ENCODE results near the gene SEPTIN8.

The SEPTIN8 gene

DNA sequence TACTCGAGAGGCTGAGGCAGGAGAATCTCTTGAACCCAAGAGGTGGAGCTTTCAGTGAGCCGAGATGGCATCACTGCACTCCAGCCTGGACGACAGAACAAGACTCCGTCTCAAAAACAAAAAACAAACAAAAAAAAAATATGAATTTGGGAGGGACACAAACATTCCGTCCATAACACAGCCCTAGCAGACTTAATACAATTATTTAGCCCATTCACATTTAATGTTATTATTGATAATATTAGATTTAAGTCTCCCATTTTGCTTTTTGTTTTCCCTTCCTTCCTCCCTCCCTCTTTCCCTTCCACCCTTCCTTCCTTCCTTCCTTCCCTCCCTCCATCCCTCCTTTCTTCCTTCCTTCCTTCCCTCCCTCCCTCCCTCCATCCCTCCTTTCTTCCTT lies 34.4 kb downstream of the SEPTIN8 start:
- no peaks in the 10 kb centered on the region for H3K79me2 ChIP-seq (ENCODE audit: low read length)
- no peaks in the 10 kb centered on the region for H3K9me3 ChIP-seq (ENCODE audit: insufficient read depth, low read length)
- H3K27me3 ChIP-seq (ENCODE audit: low read depth, low read length): peaks cover 12% of the 10 kb centered on the region
- TF ChIP-seq, protein P1, sequence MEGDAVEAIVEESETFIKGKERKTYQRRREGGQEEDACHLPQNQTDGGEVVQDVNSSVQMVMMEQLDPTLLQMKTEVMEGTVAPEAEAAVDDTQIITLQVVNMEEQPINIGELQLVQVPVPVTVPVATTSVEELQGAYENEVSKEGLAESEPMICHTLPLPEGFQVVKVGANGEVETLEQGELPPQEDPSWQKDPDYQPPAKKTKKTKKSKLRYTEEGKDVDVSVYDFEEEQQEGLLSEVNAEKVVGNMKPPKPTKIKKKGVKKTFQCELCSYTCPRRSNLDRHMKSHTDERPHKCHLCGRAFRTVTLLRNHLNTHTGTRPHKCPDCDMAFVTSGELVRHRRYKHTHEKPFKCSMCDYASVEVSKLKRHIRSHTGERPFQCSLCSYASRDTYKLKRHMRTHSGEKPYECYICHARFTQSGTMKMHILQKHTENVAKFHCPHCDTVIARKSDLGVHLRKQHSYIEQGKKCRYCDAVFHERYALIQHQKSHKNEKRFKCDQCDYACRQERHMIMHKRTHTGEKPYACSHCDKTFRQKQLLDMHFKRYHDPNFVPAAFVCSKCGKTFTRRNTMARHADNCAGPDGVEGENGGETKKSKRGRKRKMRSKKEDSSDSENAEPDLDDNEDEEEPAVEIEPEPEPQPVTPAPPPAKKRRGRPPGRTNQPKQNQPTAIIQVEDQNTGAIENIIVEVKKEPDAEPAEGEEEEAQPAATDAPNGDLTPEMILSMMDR (IDR thresholded peaks at IDR 0.05; ENCODE audit: low read depth, low read length): no peak
- no peak for TF ChIP-seq EZH2phosphoT487 (IDR thresholded peaks at IDR 0.05; ENCODE audit: low read depth)
- H2AFZ ChIP-seq (ENCODE audit: low read depth, low read length): no peak overlapping the region
- H3K27ac ChIP-seq (ENCODE audit: low read length): no peak overlapping the region
- H3K4me2 ChIP-seq (ENCODE audit: low read length): no peak overlapping the region
- H3K9ac ChIP-seq (ENCODE audit: low read length): no peak overlapping the region
- no peaks in the 10 kb centered on the region for H4K20me1 ChIP-seq (ENCODE audit: insufficient read depth, low read length)
- H3K4me1 ChIP-seq (ENCODE audit: low read length): 0 out of 2 replicates have a peak, but pooled peaks cover 5% of the 10 kb centered on the region
- H3K36me3 ChIP-seq (replicated peaks; ENCODE audit: low read depth, low read length): no peaks in the 10 kb centered on the region
- no peak overlapping the region for H3K4me3 ChIP-seq (ENCODE audit: low read length)

GRCh38 chr5:132742158-132742557 lies 34.9 kb downstream of the SEPTIN8 start:
- Histone ChIP-seq H3K4me2 (ENCODE audit: low read length) (no peak overlapping the region), H3K9ac (ENCODE audit: low read length) (no peak overlapping the region), H3K9me3 (ENCODE audit: insufficient read depth, low read length) (no peaks in the 10 kb centered on the region), H3K4me1 (ENCODE audit: low read length) (0 out of 2 replicates have a peak, but pooled peaks cover 5% of the 10 kb centered on the region), H3K79me2 (ENCODE audit: low read length) (no peaks in the 10 kb centered on the region), H3K27me3 (ENCODE audit: low read depth, low read length) (peaks cover 12% of the 10 kb centered on the region), H2AFZ (ENCODE audit: low read depth, low read length) (no peak overlapping the region), H4K20me1 (ENCODE audit: insufficient read depth, low read length) (no peaks in the 10 kb centered on the region), H3K36me3 (replicated peaks; ENCODE audit: low read depth, low read length) (no peaks in the 10 kb centered on the region), H3K27ac (ENCODE audit: low read length) (no peak overlapping the region), H3K4me3 (ENCODE audit: low read length) (no peak overlapping the region)
- TF ChIP-seq, protein P1 (IDR thresholded peaks at IDR 0.05; ENCODE audit: low read depth, low read length): no peak
- TF ChIP-seq EZH2phosphoT487 (IDR thresholded peaks at IDR 0.05; ENCODE audit: low read depth): no peak

GRCh38 chr5:132739232-132739631 lies 37.8 kb downstream of the SEPTIN8 start:
- H4K20me1 ChIP-seq (ENCODE audit: insufficient read depth, low read length): no peaks in the 10 kb centered on the region
- H3K79me2 ChIP-seq (ENCODE audit: low read length): no peaks in the 10 kb centered on the region
- no peak overlapping the region for H3K27ac ChIP-seq (ENCODE audit: low read length)
- TF ChIP-seq, protein P1 (IDR thresholded peaks at IDR 0.05; ENCODE audit: low read depth, low read length): no peak
- no peak for TF ChIP-seq EZH2phosphoT487 (IDR thresholded peaks at IDR 0.05; ENCODE audit: low read depth)
- no peak overlapping the region for H2AFZ ChIP-seq (ENCODE audit: low read depth, low read length)
- H3K4me2 ChIP-seq (ENCODE audit: low read length): no peak overlapping the region
- peaks cover 11% of the 10 kb centered on the region for H3K4me1 ChIP-seq (ENCODE audit: low read length)
- H3K9me3 ChIP-seq (ENCODE audit: insufficient read depth, low read length): no peaks in the 10 kb centered on the region
- H3K9ac ChIP-seq (ENCODE audit: low read length): no peak overlapping the region
- 0 out of 2 replicates have a peak, but pooled peaks cover 4% of the 10 kb centered on the region for H3K27me3 ChIP-seq (ENCODE audit: low read depth, low read length)
- no peaks in the 10 kb centered on the region for H3K36me3 ChIP-seq (replicated peaks; ENCODE audit: low read depth, low read length)
- no peak overlapping the region for H3K4me3 ChIP-seq (ENCODE audit: low read length)

GRCh38 chr5:132737982-132738681 lies 38.9 kb downstream of the SEPTIN8 start:
- 0 out of 2 replicates have a peak, but pooled peaks cover 4% of the 10 kb centered on the region for H3K27me3 ChIP-seq (ENCODE audit: low read depth, low read length)
- peak overlapping the region; percentile 58; the same call in 1 of the 2 replicates for H3K9ac ChIP-seq (ENCODE audit: low read length)
- H3K4me3 ChIP-seq (ENCODE audit: low read length): peak overlapping the region; percentile 93

More at GRCh38 chr5:132737982-132738681, 38.9 kb downstream of the SEPTIN8 start:
- H3K4me2 ChIP-seq (ENCODE audit: low read length): peak overlapping the region; percentile 76
- no peaks in the 10 kb centered on the region for H3K36me3 ChIP-seq (replicated peaks; ENCODE audit: low read depth, low read length)
- H2AFZ ChIP-seq (ENCODE audit: low read depth, low read length): peak overlapping the region; percentile 95
- peaks cover 11% of the 10 kb centered on the region for H3K4me1 ChIP-seq (ENCODE audit: low read length)
- TF ChIP-seq, protein P1 (IDR thresholded peaks at IDR 0.05; ENCODE audit: low read depth, low read length): no peak
- no peak for TF ChIP-seq EZH2phosphoT487 (IDR thresholded peaks at IDR 0.05; ENCODE audit: low read depth)
- H3K79me2 ChIP-seq (ENCODE audit: low read length): no peaks in the 10 kb centered on the region
- no peaks in the 10 kb centered on the region for H3K9me3 ChIP-seq (ENCODE audit: insufficient read depth, low read length)
- no peak overlapping the region for H3K27ac ChIP-seq (ENCODE audit: low read length)
- no peaks in the 10 kb centered on the region for H4K20me1 ChIP-seq (ENCODE audit: insufficient read depth, low read length)
